Measurements from ENCODE around the gene NPW. TPM values are rescaled to one million over a fixed set of nuclear protein-coding genes. Genes with fewer than 3 reads are reported as not detected.
A peak's percentile ranks its signal among the peaks of the same experiment; 100 is the strongest.

The NPW gene
- polyA plus RNA-seq, 4 donors: 0.48 to 9.0 (median 0.81) TPM; not detected in 1

GRCh38 chr16:2002406-2003230 is 17.0 kb upstream of the NPW start:
- no peak for DNase-seq
- WGBS, 3 donors: 93 to 95% (median 93%) methylated on average over 47 of the region's 47 CpGs
- H3K27me3 ChIP-seq (ENCODE audit: control insufficient read depth in 3 of 3, insufficient read depth in 3 of 3, low read length in 3 of 3): no peaks in the 10 kb centered on the region
- no peak overlapping the region for H3K27ac ChIP-seq (ENCODE audit: low read depth in 1 of 3, low read length in 2 of 3)
- peaks cover 10 to 95% (median 28%) of the 10 kb centered on the region in 3 donors for H3K36me3 ChIP-seq (ENCODE audit: control insufficient read depth in 3 of 3, insufficient read depth in 2 of 3, low read depth in 1 of 3, low read length in 3 of 3)
- no peak overlapping the region for H3K4me3 ChIP-seq (ENCODE audit: low read depth in 1 of 3, low read length in 3 of 3)
- H3K9me3 ChIP-seq (ENCODE audit: control insufficient read depth in 2 of 2, insufficient read depth in 1 of 2, low read depth in 1 of 2, low read length in 1 of 2): no peaks in the 10 kb centered on the region
- no peak for FAIRE-seq
- H3K4me1 ChIP-seq (ENCODE audit: control insufficient read depth in 3 of 3, insufficient read depth in 2 of 3, low read depth in 1 of 3, low read length in 2 of 3): peaks cover 0 to 20% (median 8%) of the 10 kb centered on the region in 3 donors

- DNase-seq (no peak), FAIRE-seq (no peak)
- H3K27me3 ChIP-seq (ENCODE audit: control insufficient read depth in 3 of 3, insufficient read depth in 3 of 3, low read length in 3 of 3): no peaks in the 10 kb centered on the region
- no peak overlapping the region for H3K27ac ChIP-seq (ENCODE audit: low read depth in 1 of 3, low read length in 2 of 3)
- H3K9me3 ChIP-seq (ENCODE audit: control insufficient read depth in 2 of 2, insufficient read depth in 1 of 2, low read depth in 1 of 2, low read length in 1 of 2): no peaks in the 10 kb centered on the region
- H3K4me3 ChIP-seq (ENCODE audit: low read depth in 1 of 3, low read length in 3 of 3): no peak overlapping the region
- 61 to 87% (median 81%) methylated on average over 7 to 8 of the region's 8 CpGs for WGBS, 3 donors
- peaks cover 10 to 95% (median 28%) of the 10 kb centered on the region in 3 donors for H3K36me3 ChIP-seq (ENCODE audit: control insufficient read depth in 3 of 3, insufficient read depth in 2 of 3, low read depth in 1 of 3, low read length in 3 of 3)
- peaks cover 0 to 28% (median 8%) of the 10 kb centered on the region in 3 donors for H3K4me1 ChIP-seq (ENCODE audit: control insufficient read depth in 3 of 3, insufficient read depth in 2 of 3, low read depth in 1 of 3, low read length in 2 of 3)
Observed at GRCh38 chr16:2003231-2003826, 16.3 kb upstream of the NPW start.

DNA sequence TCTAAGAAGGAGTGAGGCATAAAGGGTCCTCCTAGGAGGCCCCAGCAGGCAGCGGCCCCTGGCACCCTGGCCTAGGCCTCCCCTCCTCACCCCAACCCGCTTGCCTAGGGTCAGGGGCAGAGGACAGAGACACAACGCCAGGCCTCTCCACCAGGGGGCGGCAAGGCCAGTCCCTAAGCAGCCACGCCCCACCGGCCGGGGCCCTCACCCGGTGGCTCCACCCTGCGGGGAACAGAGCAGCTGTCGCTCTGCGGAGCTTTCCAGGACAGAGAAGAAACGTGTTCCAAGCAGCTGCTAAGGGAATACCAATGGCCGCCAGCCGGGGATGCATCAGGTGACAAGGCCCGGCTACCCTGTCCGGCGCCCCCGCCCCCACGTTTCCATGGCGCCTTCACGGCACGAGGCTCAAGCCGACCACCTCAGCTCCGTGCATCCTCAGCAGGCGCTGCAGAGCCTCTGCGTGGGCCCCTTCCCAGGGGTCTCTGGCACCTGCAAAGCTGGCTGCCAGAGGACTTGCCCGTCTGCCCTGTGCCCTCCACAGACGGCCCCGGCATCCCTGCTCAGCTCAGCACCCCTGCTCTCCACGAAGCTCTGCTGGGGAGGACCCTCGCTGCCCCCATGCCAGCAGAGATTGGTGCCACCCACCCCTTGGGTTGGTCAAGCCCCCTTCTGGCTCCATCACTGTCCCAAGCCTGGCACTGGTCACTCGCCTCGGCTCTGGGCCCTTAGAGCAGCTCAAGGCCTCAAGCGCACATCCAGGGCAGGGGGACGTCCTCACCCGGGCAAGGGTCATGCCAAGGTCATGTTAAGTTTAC is 15.6 kb upstream of the NPW start:
- FAIRE-seq (no peak), DNase-seq (peak; percentile 91 to 93)
- WGBS, 3 donors: 22 to 26% (median 23%) methylated on average over 33 to 36 of the region's 36 CpGs
- H3K27ac ChIP-seq (ENCODE audit: low read depth in 1 of 3, low read length in 2 of 3): peak overlapping the region in 2 of 3 donors; percentile 20 to 42
- no peak overlapping the region for H3K4me3 ChIP-seq (ENCODE audit: low read depth in 1 of 3, low read length in 3 of 3)
- H3K27me3 ChIP-seq (ENCODE audit: control insufficient read depth in 3 of 3, insufficient read depth in 3 of 3, low read length in 3 of 3): no peaks in the 10 kb centered on the region
- peaks cover 0 to 33% (median 12%) of the 10 kb centered on the region in 3 donors for H3K4me1 ChIP-seq (ENCODE audit: control insufficient read depth in 3 of 3, insufficient read depth in 2 of 3, low read depth in 1 of 3, low read length in 2 of 3)
- H3K36me3 ChIP-seq (ENCODE audit: control insufficient read depth in 3 of 3, insufficient read depth in 2 of 3, low read depth in 1 of 3, low read length in 3 of 3): peaks cover 10 to 88% (median 23%) of the 10 kb centered on the region in 3 donors
- no peaks in the 10 kb centered on the region for H3K9me3 ChIP-seq (ENCODE audit: control insufficient read depth in 2 of 2, insufficient read depth in 1 of 2, low read depth in 1 of 2, low read length in 1 of 2)

- peaks cover 0 to 33% (median 12%) of the 10 kb centered on the region in 3 donors for H3K4me1 ChIP-seq (ENCODE audit: control insufficient read depth in 3 of 3, insufficient read depth in 2 of 3, low read depth in 1 of 3, low read length in 2 of 3)
- FAIRE-seq (no peak), DNase-seq (no peak)
- no peak overlapping the region for H3K27ac ChIP-seq (ENCODE audit: low read depth in 1 of 3, low read length in 2 of 3)
- H3K9me3 ChIP-seq (ENCODE audit: control insufficient read depth in 2 of 2, insufficient read depth in 1 of 2, low read depth in 1 of 2, low read length in 1 of 2): no peaks in the 10 kb centered on the region
- peaks cover 8 to 79% (median 16%) of the 10 kb centered on the region in 3 donors for H3K36me3 ChIP-seq (ENCODE audit: control insufficient read depth in 3 of 3, insufficient read depth in 2 of 3, low read depth in 1 of 3, low read length in 3 of 3)
- H3K4me3 ChIP-seq (ENCODE audit: low read depth in 1 of 3, low read length in 3 of 3): no peak overlapping the region
- H3K27me3 ChIP-seq (ENCODE audit: control insufficient read depth in 3 of 3, insufficient read depth in 3 of 3, low read length in 3 of 3): no peaks in the 10 kb centered on the region
- 77 to 85% (median 83%) methylated on average over 33 to 34 of the region's 34 CpGs for WGBS, 3 donors
Observed at GRCh38 chr16:2004795-2005517, 14.6 kb upstream of the NPW start.

GRCh38 chr16:2005646-2006045 is 13.9 kb upstream of the NPW start:
- DNase-seq (no peak), FAIRE-seq (no peak)
- peaks cover 0 to 39% (median 15%) of the 10 kb centered on the region in 3 donors for H3K4me1 ChIP-seq (ENCODE audit: control insufficient read depth in 3 of 3, insufficient read depth in 2 of 3, low read depth in 1 of 3, low read length in 2 of 3)
- H3K4me3 ChIP-seq (ENCODE audit: low read depth in 1 of 3, low read length in 3 of 3): no peak overlapping the region
- no peak overlapping the region for H3K27ac ChIP-seq (ENCODE audit: low read depth in 1 of 3, low read length in 2 of 3)
- H3K36me3 ChIP-seq (ENCODE audit: control insufficient read depth in 3 of 3, insufficient read depth in 2 of 3, low read depth in 1 of 3, low read length in 3 of 3): peaks cover 8 to 72% (median 11%) of the 10 kb centered on the region in 3 donors
- 79 to 89% (median 86%) methylated on average over 21 of the region's 21 CpGs for WGBS, 3 donors
- H3K9me3 ChIP-seq (ENCODE audit: control insufficient read depth in 2 of 2, insufficient read depth in 1 of 2, low read depth in 1 of 2, low read length in 1 of 2): no peaks in the 10 kb centered on the region
- H3K27me3 ChIP-seq (ENCODE audit: control insufficient read depth in 3 of 3, insufficient read depth in 3 of 3, low read length in 3 of 3): no peaks in the 10 kb centered on the region

GRCh38 chr16:2006317-2006716 is 13.3 kb upstream of the NPW start:
- FAIRE-seq: no peak
- no peaks in the 10 kb centered on the region for H3K9me3 ChIP-seq (ENCODE audit: control insufficient read depth in 2 of 2, insufficient read depth in 1 of 2, low read depth in 1 of 2, low read length in 1 of 2)
- no peaks in the 10 kb centered on the region for H3K27me3 ChIP-seq (ENCODE audit: control insufficient read depth in 3 of 3, insufficient read depth in 3 of 3, low read length in 3 of 3)
- peaks cover 4 to 65% (median 11%) of the 10 kb centered on the region in 3 donors for H3K36me3 ChIP-seq (ENCODE audit: control insufficient read depth in 3 of 3, insufficient read depth in 2 of 3, low read depth in 1 of 3, low read length in 3 of 3)
- H3K4me1 ChIP-seq (ENCODE audit: control insufficient read depth in 3 of 3, insufficient read depth in 2 of 3, low read depth in 1 of 3, low read length in 2 of 3): peaks cover 0 to 40% (median 15%) of the 10 kb centered on the region in 3 donors
- no peak overlapping the region for H3K27ac ChIP-seq (ENCODE audit: low read depth in 1 of 3, low read length in 2 of 3)
- H3K4me3 ChIP-seq (ENCODE audit: low read depth in 1 of 3, low read length in 3 of 3): no peak overlapping the region
- DNase-seq: no peak
- WGBS, 3 donors: 92 to 98% (median 95%) methylated on average over 8 of the region's 8 CpGs

DNA sequence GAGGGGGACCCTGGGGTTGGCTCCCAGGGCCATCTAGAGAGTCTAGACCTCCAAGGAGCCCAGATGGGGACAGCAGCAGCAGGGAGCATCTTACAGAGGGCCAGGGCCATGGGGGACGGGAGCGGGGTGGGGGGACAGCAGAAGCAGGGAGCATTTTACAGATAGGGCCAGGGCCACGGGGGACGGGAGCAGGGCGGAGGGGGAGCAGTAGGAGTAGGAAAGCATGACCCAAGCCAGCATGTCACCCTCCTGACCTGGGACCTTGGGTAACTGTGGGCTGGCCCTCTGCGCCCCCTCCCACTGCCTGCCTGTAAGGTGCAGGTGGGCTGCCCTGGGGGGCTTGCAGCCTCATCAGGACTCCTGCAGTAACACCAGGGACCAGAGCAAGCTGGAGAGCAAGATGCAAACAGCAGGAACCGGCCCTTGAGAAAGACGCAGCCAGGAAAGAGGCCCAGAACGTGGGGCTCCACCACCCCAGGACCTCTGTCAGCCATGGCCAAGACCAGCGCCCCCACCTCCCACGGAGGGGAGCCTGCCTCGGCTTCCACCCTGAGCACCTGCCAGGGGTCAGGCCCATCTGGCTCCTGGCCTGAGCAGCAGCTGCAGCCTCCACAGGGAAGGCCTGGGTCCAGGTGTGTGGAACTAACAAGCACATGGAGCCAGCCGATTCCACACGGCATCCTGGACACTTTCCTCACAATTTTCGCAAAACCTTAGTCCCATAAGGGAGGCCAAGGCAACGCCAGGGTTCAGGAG is 12.3 kb upstream of the NPW start:
- WGBS, 3 donors: 66 to 79% (median 66%) methylated on average over 15 to 16 of the region's 16 CpGs
- peak overlapping the region in 2 of 3 donors; percentile 47 to 96 for H3K27ac ChIP-seq (ENCODE audit: low read depth in 1 of 3, low read length in 2 of 3)
- no peak for FAIRE-seq
- H3K9me3 ChIP-seq (ENCODE audit: control insufficient read depth in 2 of 2, insufficient read depth in 1 of 2, low read depth in 1 of 2, low read length in 1 of 2): no peaks in the 10 kb centered on the region
- DNase-seq: no peak
- H3K4me3 ChIP-seq (ENCODE audit: low read depth in 1 of 3, low read length in 3 of 3): no peak overlapping the region
- peaks cover 0 to 40% (median 15%) of the 10 kb centered on the region in 3 donors for H3K4me1 ChIP-seq (ENCODE audit: control insufficient read depth in 3 of 3, insufficient read depth in 2 of 3, low read depth in 1 of 3, low read length in 2 of 3)
- no peaks in the 10 kb centered on the region for H3K27me3 ChIP-seq (ENCODE audit: control insufficient read depth in 3 of 3, insufficient read depth in 3 of 3, low read length in 3 of 3)
- H3K36me3 ChIP-seq (ENCODE audit: control insufficient read depth in 3 of 3, insufficient read depth in 2 of 3, low read depth in 1 of 3, low read length in 3 of 3): peaks cover 1 to 56% (median 2%) of the 10 kb centered on the region in 3 donors
